Endometrial microvascular endothelial cells (primary cell): ENCODE results near the gene GFPT1. TPM values are rescaled to one million over a fixed set of nuclear protein-coding genes. Genes with fewer than 3 reads are reported as not detected.
"Not testable (repeated sequence)": the region's sequence is repeated elsewhere in the genome, so short reads cannot be mapped to it uniquely, and the experiment has no call there.

Source experiments
- in situ Hi-C: cut with HindIII; loops from 2 replicates; pipeline ENCODE4 v1.10.0; 2017; ENCODE audit warnings: low sequenced_read_pairs, low pct_unique_long_range_greater_than_20kb; ENCODE audit errors: inconsistent ontology term
- total RNA-seq: library from RNA; depleted of rRNA; stranded (reverse); fragments of >200 nt; gene quantifications from one replicate; pipeline ENCODE4 v1.2.3, GENCODE V29; 2015; ENCODE audit errors: inconsistent ontology term

Gene GFPT1
- total RNA-seq, 1 donor from 2014 or later = 19.2 TPM

DNA sequence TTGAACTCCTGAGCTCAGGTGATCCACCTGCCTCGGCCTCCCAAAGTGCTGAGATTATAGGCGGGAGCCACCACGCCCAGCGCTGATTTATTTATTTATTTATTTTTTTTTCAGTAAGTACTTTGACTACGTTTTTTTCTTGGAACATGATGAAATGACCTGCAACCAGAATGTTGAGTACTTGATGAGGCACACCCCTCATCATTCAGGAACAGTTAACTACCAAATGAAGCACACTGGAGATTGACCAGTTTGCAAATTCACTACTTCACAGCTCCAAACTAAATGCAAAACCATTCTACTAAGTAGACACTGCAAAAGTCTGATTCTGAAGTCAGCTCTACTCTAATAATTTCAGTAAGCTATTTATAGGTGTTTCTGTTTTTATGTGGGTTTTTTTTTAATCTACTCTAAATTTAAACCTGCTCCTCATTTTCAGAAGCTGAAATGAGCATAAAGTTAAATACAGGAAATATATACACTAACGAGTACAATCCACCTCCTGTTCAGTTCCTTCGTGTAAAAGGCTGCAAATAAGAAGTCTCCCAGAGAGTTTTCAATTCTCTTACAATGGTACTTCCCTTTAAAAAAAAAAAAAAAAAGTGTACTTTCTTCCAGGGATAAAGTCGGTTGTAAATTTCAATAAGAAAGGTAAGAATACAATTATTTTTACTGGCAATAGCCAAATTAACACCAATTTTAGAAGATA, 1.4 kb downstream of the GFPT1 start:
- in situ Hi-C loops = no loop called here

DNA sequence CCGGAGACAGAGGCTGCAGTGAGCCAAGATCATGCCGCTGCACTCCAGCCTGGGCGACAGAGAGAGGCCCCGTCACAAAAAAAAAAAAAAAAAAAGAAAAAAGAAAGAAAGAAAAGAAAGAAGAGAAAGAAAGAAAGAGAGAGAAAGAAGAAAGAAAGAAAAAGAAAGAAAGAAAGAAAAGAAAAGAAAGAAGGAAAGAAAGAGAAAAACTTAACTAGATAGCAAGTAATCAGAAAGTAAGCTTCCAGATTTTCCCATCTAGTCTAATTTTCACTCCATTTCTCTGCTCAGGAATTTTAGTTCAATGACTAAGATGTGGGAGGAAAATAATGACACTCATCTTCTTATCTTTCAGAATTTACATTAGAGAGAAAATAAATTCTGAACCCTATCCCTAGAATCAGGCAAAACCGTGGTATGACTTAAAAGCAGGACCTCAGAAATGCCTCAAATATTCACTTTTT, 2.4 kb downstream of the GFPT1 start:
- in situ Hi-C loops = no loop called here

DNA sequence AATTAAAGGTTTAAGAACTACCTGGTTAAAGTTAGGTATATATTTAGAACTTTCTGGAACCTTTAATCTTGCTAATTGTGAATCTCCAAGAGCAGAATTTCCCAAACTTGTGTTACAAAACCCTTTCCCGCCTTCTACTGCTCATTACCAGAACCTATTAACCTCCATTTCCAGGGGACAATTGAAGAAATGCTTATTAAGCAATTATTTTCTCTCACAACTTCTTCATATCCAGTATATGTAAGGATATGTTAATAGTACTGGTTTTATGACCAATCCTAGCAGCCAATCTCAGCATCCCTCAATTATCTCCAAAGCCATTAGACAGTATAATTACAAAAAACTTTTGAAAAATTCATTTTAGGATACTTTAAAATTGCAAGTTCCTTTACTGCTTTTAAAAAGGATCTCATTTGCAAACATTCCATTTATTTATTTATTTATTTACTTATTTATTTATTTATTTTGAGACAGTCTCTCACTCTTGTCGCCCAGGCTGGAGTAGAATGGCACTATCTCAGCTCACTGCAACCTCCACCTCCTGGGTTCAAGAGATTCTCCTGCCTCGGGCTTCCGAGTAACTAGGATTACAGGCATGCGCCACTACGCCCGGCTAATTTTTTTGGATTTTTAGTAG, 3.7 kb downstream of the GFPT1 start:
- in situ Hi-C loops = no loop called here

DNA sequence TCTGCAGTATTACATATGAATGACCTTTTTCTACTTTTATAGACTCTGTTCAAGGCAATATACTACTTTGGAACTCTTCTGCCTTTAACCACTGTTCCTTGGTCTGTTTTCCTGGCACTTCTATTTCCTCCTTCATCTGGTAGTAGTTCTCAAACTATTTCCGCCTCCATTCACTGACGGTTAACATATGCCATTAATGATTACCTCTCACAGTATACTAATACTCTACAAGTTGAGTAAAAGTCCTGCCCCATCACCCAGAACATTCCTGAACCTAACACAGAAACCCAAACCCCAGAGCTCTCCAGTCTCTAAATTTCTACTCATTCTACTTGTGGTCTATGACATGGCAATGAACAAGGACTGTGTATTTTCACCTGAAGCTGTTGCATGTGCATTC, 4.5 kb downstream of the GFPT1 start:
- in situ Hi-C loops = no loop called here

DNA sequence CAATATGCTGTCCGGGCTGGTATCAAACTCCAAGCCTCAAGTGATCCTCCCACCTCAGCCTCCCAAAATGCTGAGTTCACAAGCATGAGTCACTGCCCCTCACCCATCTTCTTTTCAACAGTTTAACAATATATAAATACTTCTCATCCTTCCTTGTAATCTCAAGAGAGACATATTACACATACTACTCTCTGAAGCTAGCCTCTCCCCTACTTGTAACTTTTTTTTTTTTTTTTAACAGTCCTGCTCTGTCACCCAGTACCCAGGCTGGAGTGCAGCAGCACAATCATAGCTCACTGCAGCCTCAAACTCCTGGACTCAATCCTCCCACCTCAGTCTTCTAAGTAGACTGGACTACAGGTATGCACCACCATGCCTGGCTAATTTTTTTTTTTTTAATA, 5.7 kb downstream of the GFPT1 start:
- in situ Hi-C loops = no loop called here

DNA sequence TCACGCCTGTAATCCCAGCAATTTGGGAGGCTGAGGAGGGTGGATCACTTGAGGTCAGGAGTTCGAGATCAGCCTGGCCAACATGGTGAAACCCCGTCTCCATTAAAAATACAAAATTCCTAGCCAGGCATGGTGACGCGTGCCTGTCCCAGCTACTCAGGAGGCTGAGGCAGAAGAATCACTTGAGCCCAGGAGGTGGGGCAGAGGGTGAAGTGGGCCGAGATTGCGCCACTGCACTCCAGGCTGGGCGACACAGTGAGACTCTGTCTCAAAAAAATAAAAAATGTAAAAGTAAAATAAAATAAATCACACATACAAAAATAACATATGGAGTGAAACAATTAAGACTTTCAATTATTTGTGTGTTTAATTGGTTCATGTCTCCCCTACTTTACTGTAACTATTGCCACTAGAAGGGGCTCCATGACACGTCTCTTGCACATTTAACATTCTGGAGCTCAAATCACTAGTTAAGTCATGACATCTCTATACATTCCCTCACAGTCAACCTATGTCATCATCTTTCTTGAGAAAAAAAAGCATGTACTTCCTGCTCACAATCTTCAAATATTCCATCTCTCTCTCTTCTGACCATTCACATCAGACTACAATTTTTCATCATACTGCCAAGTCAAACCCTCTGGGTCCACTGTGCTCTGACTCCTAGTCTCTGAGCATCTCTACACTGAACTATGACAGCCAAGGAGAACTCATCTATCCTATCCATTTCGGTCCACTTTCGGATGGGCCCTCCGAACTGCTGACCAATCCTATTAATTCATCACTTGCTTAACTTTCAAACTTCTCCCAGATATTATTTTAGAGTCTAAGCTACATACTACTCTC, 6.7 kb downstream of the GFPT1 start:
- in situ Hi-C loops = no loop called here

DNA sequence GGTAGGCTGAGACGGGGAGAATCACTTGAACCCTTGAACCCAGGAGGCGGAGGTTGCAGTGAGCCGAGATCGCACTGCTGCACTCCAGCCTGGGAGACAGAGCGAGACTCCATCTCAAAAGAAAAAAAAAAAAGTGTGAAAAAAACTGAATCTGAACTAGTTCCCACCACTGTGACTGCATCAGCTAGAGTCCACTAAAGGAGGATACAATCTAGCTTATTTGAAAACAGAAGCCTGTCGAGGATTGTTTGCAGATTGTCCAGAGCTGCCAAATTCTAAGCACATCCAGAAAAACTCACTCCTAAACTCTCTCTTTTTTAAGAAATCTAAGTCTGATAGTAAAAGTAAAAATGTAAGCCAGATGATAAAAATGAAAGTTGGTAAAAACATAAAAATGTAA, 10.6 kb downstream of the GFPT1 start:
- in situ Hi-C loops = no loop called here

DNA sequence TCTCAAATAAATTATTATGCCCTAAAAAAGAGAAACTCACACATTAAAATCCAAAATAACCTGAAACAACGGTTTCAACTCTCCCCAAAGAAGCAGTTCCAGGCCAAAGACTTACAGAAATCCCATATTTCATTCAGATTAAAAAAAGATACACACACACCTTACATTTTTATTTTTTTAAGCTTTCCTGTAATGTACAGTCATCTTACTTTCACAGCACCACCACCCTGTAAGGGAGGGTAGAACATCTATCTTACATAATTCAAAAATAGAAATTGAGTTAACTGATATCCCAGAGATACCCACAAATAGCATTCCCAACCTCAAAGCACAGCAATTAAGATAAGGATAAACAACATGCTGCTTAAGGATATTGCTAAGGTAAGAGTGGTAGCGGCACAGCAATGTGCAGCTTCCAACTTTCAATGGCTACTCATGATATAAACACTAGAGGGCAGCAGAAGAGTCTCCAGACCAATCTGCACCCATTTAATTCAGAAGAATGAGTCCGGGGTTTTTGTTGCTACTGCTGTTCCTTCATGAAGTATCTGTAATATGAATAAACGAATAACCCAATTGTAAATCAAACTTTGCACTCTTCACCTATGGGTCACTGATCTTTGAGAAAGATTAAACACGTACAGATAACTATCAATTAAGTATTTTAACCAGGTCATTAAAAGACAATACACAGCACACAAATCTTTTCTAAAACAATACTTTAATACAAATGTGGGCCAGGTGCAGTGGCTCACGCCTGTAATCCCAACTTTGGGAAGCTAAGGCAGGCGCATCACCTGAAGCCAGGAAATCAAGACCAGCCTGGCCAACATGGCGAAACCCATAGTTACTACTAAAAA, 11.3 kb downstream of the GFPT1 start:
- in situ Hi-C loops = no loop called here

DNA sequence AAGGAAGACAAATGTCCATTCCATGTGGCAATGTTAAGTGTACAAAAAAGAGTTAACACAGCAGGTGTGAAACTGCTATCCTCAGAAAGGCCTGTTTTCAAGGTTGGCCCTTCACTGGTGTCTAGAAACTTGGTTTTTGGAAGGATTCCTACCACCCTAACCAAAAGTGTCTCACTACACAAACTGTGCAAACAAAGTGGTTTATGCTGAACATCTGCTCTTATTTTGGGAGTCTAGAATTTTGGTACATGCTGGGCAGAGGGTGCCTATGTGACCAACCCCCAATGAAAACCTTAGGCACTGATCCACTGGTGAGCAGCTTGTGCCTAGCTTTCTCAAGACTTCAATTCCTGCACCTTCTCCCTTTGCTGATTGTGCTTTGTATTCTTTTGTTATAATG, 14.3 kb downstream of the GFPT1 start:
- in situ Hi-C loops = no loop called here

DNA sequence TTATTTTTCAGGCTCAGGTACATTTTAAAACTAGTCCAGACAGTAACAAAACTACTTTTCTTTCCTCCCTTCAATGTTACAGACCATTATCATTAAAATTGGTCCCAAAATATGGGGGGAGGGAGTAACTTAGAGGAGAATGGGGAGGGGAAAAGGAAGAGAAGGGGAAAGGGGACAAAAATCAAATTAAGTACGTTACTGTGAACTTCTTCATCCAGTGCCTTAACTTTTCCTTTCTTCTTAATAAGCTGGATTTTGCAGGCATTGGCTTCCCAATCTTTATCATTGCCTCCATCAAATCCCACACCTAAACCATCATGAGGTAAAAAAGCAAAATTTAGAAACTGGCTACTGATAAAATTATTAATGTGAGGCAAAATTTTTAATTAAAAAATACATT, 17.2 kb downstream of the GFPT1 start:
- in situ Hi-C loops = no loop called here

DNA sequence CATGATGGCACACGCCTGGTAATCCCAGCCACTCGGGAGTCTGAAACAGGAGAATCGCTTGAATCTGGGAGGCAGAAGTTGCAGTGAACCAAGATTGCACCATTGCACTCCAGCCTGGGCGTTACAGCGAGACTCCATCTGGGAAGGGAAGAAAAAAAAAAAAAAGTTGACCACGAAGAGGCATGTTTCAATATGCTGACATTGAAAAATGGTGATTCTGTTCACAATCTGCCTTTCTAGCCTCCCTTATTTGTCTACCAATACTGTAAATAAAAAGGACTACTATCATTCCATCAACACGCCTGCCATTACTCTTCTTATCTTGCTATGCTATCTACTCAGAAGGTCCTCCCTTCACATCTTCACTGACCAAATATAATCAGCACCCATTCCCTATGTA, 18.4 kb downstream of the GFPT1 start:
- in situ Hi-C loops = no loop called here

DNA sequence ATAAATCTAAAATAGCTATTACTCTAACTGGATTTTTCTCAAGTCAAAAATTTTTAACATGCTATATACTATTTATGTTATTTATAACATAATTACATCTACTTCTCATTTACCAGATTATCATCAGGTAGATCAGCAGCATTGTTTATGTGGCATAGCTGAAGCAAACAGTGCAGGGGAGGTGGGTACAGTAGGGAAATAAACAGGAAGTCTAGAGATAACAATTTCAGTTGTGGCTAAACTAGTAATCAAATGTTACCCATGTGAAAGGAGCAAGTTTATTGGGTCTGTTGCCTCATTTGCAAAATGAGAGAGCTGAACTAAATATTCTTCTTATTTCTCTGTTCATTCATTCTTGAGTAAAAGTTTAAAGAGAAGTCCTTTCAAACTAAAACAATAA, 27.7 kb downstream of the GFPT1 start:
- in situ Hi-C loops = no loop called here

DNA sequence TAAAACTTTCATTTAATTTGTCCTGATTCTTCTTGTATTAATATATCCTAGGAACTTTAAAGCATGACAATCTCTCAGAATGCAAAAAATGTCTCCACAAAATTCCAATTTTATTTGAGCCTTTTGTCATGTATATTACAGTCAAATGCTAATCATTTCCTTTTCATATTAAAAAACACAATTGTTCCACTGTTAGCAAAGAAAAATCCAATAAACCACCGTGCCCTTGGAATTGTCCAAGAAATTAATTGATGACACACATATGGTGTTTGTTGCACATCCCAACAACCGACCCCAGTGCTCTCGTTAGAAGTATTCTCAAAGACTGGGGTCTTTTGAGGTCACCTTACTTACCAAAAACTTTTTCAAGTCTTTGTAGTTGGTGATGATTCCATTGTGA, 28.1 kb downstream of the GFPT1 start:
- in situ Hi-C loops = no loop called here

DNA sequence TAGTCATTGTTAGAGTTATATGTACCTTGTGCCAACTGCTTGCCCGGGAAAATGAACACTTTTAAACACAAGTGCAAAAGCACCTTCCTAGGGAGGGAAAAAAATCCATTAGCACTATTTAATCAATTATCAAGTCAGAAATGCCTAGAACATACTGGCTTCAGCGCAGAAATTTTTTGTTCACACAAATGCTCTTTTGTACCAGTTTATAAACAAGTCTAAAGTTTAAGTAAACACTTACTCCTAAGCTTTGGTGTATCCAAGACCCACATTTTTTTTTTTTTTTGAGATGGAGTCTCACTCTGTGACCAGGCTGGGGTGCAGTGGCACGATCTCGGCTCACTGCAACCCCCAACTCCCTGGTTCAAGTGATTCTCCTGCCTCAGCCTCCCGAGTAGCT, 30.6 kb downstream of the GFPT1 start:
- in situ Hi-C loops = no loop called here

DNA sequence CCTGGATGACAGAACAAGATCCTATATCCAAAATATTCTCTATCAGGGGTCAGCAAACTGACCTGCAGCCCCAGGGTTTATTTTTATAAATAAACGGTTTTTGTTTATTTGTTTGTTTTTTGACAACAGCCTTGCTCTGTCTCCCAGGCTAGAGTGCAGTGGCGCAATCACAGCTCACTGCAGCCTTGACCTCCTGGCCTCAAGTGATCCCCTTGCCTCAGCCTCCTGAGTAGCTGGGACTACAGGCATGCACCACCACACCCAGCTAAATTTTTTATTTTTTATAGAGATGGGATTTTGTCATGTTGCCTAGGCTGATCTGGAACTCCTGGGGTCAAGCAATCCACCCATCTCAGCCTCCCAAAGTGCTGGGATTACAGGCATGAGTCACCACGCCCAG, 32.1 kb downstream of the GFPT1 start:
- in situ Hi-C loops = not testable (repeated sequence)

DNA sequence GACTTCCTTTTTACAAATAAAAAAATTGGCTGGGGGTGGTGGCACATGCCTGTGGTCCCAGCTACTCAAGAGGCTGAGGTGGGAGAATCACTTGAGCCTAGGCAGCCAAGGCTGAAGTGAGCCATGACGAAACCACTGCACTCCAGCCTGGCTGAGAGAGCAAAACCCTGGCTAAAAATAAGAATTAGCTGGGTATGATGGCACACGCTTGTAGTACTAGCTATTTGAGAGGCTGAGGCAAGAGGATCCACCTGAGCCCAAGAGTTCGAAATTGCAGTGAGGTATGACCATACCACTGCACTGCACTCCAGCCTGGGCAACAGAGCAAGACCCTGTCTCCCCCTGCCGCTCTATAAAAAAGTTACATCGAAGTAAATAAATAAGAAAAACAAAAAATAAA, 33.7 kb downstream of the GFPT1 start:
- in situ Hi-C loops = no loop called here

DNA sequence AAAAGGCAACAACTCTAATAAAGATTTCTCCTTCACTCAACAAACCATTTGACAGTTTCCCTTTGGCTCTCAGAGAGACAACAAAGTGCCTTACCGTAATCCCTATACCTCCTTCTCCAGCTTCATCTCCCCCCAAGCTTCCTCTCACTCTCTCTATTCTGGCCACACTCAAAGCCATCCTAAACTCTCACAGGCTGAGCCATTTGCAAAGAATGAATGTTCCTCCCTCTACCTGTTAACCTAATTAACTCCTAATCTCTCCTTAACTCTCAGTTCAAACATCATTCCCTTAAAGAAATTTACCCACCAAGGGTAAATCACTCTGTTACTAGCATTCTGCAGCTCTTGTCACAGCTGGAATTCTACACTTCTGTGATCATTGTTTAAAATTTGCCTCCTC, 38.2 kb downstream of the GFPT1 start:
- in situ Hi-C loops = no loop called here

DNA sequence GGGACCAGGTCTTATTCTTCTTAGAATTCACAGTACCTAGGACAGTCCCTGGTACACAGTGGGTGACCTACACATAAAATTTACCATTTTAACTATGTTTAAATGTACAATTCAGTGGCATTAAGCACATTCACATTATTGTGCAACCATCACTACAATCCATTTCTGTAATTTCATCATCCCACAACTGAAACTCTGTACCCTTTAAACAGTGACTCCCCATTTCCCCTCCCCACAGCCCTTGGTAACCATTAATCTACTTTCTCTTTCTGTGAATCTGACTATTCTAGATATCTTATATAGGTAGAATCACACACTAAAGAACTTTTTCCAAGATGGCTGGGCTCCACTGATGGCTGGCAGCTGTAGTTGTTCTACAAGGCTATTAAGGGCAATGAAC, 41.6 kb downstream of the GFPT1 start:
- in situ Hi-C loops = no loop called here

DNA sequence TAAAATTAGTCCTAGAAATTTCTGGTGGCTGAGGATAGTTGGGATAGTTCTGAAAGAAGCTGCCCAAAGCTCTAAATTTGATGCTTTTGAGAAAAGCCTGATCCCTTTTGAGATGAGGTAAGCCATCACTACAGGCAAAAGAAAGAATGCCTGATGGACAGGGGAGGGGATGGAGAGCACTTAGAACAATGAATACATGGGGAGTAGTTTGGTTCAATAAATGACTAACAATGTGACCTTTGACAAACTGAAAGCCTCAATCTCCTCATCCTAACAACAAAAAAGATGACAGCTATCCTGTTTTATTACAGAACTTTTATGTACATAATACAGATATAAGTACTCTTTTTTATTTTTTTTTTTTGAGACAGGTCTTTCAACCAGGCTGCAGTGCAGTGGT, 42.7 kb downstream of the GFPT1 start:
- in situ Hi-C loops = no loop called here
